Memory B cell (primary cell): ENCODE data around the gene TIMM29.

Experiments
- ATAC-seq: fragments of 150-1000 bp; cut with Tn5 transposase; 2 replicates; pipeline ENCODE4 v1.10.0; 2021; ENCODE audit warnings: low read depth, mild to moderate bottlenecking, moderate library complexity
- DNase-seq, 2 donors: peaks; one replicate each; pipeline ENCODE4 v3.0.0; 2022; ENCODE audit warnings: low spot score in 2 of 2
- H3K27ac Mint-ChIP-seq: one replicate; pipeline ENCODE4 v1.8.0; 2022; ENCODE audit warnings: mild to moderate bottlenecking, moderate library complexity, mixed read lengths
- H3K27me3 Mint-ChIP-seq: one replicate; pipeline ENCODE4 v1.8.0; 2022; ENCODE audit warnings: mixed read lengths
- H3K36me3 Mint-ChIP-seq: one replicate; pipeline ENCODE4 v1.8.0; 2022; ENCODE audit warnings: mild to moderate bottlenecking, mixed read lengths
- H3K4me1 Mint-ChIP-seq: one replicate; pipeline ENCODE4 v1.8.0; 2022; ENCODE audit warnings: mixed read lengths
- H3K4me3 Mint-ChIP-seq: one replicate; pipeline ENCODE4 v1.8.0; 2022; ENCODE audit warnings: mild to moderate bottlenecking, moderate library complexity, mixed read lengths
- H3K9me3 Mint-ChIP-seq: one replicate; pipeline ENCODE4 v1.8.0; 2022; ENCODE audit warnings: mixed read lengths

TIMM29 gene

DNA sequence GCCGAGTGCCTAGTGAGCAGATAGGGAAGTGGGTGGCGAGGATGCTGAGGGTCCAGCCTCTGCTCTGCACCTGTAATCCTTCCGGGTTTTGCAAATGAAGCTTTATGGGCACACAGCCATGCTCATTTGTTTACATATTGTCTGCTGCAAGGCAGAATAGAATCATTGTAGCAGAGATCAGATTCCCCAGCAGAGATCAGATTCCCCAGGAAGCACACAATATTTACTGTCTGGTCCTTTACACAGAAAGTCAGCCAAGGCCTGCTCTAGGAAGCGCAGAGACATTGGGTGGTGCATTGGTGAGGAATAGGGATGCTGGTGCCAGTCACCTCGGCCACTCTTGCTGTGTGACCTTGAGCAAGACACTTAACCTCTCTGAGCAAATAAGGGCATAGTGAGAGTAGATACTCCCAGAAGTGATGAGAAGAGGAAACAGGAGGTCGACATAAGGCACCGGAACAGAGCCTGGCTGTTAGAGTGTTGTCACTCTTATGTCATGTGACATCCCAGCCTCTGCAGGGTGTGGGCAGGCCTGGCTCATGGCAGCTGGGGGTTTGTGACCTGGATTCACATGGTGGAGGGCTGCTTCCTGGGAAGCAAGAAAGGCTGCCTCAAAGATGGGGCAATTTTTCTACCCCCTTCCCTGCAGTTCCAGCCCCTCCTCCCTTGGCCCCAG, 31.6 kb upstream of the TIMM29 start:
- peak overlapping the region; percentile 46 for H3K27ac Mint-ChIP-seq
- ATAC-seq (peak; percentile 44), DNase-seq (no peak)
- no peak overlapping the region for H3K4me3 Mint-ChIP-seq
- peaks cover 19% of the 10 kb centered on the region for H3K4me1 Mint-ChIP-seq
- H3K36me3 Mint-ChIP-seq: peaks cover 2% of the 10 kb centered on the region
- no peaks in the 10 kb centered on the region for H3K9me3 Mint-ChIP-seq
- H3K27me3 Mint-ChIP-seq: no peaks in the 10 kb centered on the region

DNA sequence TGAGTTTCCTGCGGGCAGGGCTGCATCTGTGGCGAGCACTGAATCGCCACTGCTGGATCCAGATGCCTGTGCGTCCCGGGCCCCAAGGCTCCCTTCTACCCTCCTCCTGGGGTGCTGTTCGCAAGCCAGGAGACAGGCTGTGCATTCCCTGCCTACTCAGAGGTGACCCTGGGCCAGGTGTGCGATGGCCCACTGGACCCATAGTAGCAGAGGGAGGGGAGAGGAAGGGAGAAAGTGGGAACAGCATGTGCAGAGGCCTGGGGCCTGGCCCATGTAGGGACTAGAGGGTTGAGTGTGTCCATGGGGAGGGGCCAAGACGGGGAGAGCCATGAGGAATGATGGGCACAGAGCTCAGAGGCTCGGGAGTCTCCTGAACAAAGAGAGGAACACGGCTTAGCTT, 30.0 kb upstream of the TIMM29 start:
- DNase-seq (no peak), ATAC-seq (no peak)
- H3K9me3 Mint-ChIP-seq: peaks cover 2% of the 10 kb centered on the region
- H3K4me1 Mint-ChIP-seq: peaks cover 19% of the 10 kb centered on the region
- no peak overlapping the region for H3K4me3 Mint-ChIP-seq
- no peak overlapping the region for H3K27ac Mint-ChIP-seq
- H3K36me3 Mint-ChIP-seq: peaks cover 11% of the 10 kb centered on the region
- no peaks in the 10 kb centered on the region for H3K27me3 Mint-ChIP-seq

DNA sequence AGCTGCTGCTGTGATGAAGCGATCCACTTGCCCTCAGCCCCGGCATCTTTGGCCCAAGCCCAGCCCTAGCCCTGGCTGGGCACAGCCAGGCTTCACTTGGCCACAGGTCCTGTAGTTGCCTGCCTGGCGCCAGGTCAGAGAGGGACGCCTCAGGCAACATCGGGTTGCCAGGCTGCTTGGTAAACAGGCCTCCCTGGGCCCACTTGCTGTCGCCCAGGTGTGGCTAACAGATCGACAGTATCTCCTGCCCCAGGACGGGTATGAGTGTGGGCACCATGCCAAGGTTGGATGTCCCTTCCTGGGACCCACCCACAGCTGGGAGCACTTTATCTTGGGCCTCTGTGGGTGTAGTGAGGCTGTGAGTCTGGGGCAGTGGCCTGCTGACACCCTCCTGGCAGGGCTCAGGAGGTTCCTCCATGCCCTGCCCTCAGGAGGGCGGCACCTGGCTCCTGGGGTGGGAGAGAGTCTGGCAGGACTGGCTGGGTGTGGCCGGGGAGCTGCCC, 29.4 kb upstream of the TIMM29 start:
- Mint-ChIP-seq H3K27me3 (no peaks in the 10 kb centered on the region), H3K36me3 (peaks cover 14% of the 10 kb centered on the region), H3K27ac (no peak overlapping the region), H3K4me1 (peaks cover 17% of the 10 kb centered on the region), H3K4me3 (no peak overlapping the region), H3K9me3 (peaks cover 2% of the 10 kb centered on the region)
- DNase-seq (no peak), ATAC-seq (no peak)

DNA sequence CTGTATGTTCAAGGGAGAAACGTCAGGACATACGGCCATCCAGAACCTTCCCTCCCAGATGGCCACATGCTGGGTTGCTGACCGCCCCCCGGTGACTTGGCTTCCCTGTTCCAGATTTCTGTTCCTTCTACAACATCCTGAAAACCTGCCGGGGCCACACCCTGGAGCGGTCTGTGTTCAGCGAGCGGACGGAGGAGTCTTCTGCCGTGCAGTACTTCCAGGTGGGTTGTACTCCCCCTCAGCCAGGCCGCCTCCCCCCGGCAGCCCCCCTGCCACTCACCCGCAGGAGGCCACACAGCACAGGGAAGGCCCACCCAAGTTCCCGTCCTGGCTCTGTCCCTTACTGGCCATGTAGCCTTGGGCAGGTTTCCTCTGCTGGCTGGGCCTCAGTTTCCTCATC, 20.7 kb upstream of the TIMM29 start:
- no peaks in the 10 kb centered on the region for H3K27me3 Mint-ChIP-seq
- ATAC-seq (no peak), DNase-seq (no peak)
- H3K9me3 Mint-ChIP-seq: peaks cover 1% of the 10 kb centered on the region
- H3K27ac Mint-ChIP-seq: no peak overlapping the region
- H3K4me3 Mint-ChIP-seq: no peak overlapping the region
- no peaks in the 10 kb centered on the region for H3K4me1 Mint-ChIP-seq
- H3K36me3 Mint-ChIP-seq: peaks cover 26% of the 10 kb centered on the region

DNA sequence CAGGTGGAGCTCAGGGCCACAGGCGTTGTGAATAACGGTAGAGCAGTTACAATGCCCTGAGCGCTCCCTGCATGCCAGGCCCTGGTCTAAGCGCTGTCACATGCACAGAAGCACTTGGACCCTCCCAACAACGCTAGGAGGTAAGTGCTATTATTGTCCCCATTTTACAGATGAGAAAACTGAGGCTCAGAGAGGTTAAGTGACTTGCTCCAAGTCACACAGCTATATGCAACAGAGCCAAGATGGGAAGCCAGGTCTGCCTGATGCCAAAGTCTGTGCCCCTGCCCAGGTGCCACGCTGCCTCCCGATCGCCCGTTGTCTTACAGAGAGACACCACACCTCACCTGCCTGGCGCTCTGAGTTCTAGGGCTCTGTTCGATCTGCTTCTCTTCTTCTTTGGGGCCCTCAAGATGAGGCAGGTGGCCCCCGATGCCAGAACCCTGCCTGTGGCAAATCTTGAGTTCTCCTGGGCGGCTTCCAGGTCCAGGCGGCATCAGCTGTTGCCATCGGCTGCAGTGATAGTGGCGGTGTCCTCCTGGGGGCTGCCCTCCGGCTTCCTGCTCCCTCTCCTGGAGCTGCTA, 20.1 kb upstream of the TIMM29 start:
- H3K4me3 Mint-ChIP-seq: no peak overlapping the region
- no peak for ATAC-seq

DNA sequence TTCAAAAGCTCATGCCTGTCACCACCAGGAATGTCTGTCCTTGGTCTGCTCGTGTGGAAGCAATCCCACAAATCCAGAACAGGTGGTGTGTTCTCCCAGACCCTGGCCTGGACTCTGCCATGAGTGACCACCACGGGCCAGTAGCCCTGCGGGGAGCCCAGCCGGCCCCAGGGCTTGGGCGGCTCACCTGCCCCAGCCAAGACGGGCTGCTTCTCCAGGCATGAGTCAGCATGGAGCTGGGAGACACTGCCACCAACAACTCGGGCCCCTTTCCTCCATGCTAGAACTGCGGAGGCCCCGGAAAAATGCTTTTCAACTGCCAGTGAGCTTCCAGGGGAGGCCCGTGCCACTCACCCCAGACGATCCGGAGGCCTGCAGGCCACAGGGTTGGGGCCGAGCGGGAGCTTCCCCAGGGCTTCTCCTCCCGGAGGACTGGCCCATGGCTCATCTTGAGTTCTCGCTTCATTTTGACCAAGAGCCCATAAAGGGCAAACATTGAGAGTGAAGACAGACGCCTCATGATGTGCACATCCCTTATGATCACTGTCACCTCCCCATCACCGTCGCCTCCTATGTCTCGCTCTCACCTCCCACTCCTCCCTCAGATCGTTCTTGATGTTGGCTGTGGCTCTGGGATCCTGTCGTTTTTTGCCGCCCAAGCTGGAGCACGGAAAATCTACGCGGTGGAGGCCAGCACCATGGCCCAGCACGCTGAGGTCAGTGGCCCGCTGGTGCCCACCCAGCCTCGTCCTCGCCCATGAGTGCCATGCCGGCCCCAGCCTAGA, 16.8 kb upstream of the TIMM29 start:
- ATAC-seq: no peak
- Mint-ChIP-seq H3K4me1 (no peaks in the 10 kb centered on the region), H3K9me3 (no peaks in the 10 kb centered on the region), H3K27me3 (no peaks in the 10 kb centered on the region), H3K27ac (no peak overlapping the region), H3K4me3 (no peak overlapping the region), H3K36me3 (peaks cover 17% of the 10 kb centered on the region)
- no peak for DNase-seq

More for the DNA sequence above, 20.1 kb upstream of the TIMM29 start:
- Mint-ChIP-seq H3K27me3 (no peaks in the 10 kb centered on the region), H3K27ac (no peak overlapping the region), H3K9me3 (no peaks in the 10 kb centered on the region), H3K4me1 (no peaks in the 10 kb centered on the region), H3K36me3 (peaks cover 22% of the 10 kb centered on the region)
- DNase-seq: no peak

DNA sequence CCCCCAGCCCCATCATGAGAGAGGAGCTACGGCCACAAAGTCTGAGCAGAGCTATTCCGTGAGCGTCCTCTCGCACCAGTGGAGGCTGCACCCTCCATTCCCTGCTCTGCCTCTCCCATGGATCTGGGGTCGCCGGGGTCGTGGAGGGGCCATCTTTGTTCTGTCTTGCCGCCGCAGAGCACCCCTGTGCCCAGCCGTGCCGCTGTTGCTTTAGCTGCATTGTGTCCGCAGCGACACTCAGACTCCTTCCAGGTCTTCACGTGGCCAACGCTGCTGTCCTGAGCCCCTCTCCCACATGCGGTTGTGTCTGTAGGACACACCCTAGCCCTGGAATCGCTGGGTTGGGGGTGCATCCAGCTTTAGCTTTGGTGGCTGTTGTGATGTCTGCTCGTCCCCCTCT, 16.0 kb upstream of the TIMM29 start:
- no peaks in the 10 kb centered on the region for H3K9me3 Mint-ChIP-seq
- H3K27me3 Mint-ChIP-seq: no peaks in the 10 kb centered on the region
- H3K36me3 Mint-ChIP-seq: peaks cover 19% of the 10 kb centered on the region
- H3K27ac Mint-ChIP-seq: no peak overlapping the region
- ATAC-seq (no peak), DNase-seq (no peak)
- no peaks in the 10 kb centered on the region for H3K4me1 Mint-ChIP-seq
- no peak overlapping the region for H3K4me3 Mint-ChIP-seq

DNA sequence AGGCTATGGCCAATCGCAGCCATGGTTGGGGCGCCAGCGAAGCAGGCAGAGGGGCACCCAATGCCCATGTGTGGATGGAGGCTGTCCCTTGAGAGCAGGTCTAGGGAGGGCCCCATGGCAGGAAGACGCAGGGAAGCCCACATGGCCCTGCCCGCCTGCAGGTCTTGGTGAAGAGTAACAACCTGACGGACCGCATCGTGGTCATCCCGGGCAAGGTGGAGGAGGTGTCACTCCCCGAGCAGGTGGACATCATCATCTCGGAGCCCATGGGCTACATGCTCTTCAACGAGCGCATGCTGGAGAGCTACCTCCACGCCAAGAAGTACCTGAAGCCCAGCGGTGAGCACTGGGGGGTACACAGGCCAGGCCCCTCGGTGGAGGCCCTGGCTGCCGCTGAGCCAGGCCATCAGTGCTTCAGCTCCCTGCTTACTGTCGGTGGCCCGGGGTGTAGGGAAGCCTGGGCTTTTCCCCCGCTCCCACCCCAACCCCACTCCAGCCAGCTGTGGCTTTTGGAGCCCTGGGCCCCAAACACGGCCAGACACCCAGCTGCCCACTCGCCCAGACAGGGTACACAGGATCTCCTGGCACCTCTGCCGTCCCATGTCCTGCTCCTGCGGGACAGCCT, 14.8 kb upstream of the TIMM29 start:
- no peak overlapping the region for H3K27ac Mint-ChIP-seq
- no peak for DNase-seq
- peaks cover 13% of the 10 kb centered on the region for H3K36me3 Mint-ChIP-seq
- no peaks in the 10 kb centered on the region for H3K9me3 Mint-ChIP-seq
- no peak overlapping the region for H3K4me3 Mint-ChIP-seq
- H3K27me3 Mint-ChIP-seq: no peaks in the 10 kb centered on the region
- peaks cover 3% of the 10 kb centered on the region for H3K4me1 Mint-ChIP-seq
- no peak for ATAC-seq

DNA sequence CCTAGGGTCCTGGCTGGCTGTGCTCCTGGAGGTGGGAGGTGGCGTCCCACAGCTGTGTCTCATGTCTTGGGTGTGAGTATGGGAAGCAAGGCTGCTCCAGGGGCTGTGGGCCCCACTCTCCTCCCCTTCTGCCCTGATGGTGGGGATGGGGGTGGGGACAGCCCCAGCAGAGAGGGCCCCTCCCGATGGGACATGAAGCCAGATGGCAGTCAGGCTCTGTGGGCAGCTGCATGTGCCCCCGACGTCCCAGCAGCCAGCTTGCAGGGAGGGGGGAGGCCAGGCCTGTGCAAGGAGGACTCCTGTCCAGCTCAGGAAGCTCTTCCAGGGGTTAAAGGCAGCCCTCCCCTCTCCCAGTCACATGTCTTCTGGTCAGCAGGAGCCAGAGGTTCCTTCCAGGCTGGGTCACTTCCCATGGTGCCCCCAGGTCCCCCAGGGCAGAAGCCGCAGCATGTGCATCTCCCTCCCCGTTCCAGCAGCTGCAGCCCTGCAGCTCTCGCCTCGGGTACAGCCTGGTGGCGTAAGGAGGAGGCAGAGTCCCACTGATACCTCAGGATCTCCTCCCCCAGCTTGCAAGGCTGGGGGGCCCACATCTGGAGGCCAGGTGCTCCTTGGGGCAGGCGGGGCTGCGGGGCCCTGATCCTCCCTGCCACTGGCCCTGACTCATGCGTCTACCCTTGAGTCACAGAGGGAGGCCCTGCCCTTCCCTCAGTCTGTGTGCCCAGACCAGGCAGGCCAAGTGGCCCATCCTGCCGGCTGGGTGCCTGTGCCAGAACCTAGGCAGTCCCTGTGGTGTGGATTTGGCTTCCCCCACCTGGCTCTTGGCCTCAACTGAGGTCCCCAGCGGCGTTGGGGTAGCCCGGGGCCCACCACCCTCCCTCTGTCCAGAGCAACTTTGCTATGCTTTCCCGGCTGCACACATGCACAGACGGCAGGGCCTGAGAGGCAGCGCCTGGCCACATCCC, 13.2 kb upstream of the TIMM29 start:
- peaks cover 14% of the 10 kb centered on the region for H3K36me3 Mint-ChIP-seq
- DNase-seq (no peak), ATAC-seq (no peak)
- no peaks in the 10 kb centered on the region for H3K9me3 Mint-ChIP-seq
- H3K4me1 Mint-ChIP-seq: peaks cover 3% of the 10 kb centered on the region
- no peaks in the 10 kb centered on the region for H3K27me3 Mint-ChIP-seq
- no peak overlapping the region for H3K4me3 Mint-ChIP-seq
- no peak overlapping the region for H3K27ac Mint-ChIP-seq

DNA sequence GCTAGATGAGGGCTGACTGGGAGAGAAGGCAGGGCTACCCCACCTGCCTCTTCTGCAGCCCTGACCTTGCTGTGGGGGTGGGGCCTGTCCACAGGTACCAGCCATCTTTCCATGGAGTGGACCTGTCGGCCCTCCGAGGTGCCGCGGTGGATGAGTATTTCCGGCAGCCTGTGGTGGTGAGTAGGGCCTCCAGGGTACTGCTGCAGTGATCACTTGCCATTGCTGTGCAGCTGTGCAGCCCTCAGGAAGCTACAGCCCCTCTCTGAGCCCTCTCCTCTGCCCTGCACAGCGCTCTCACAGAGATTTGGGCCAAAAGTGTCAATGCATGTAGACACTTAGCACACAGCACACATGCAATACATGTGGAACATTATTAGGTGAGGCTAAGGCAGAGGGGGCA, 12.0 kb upstream of the TIMM29 start:
- Mint-ChIP-seq H3K36me3 (peaks cover 18% of the 10 kb centered on the region), H3K4me1 (peaks cover 3% of the 10 kb centered on the region), H3K4me3 (no peak overlapping the region), H3K27me3 (no peaks in the 10 kb centered on the region), H3K9me3 (no peaks in the 10 kb centered on the region), H3K27ac (no peak overlapping the region)
- no peak for DNase-seq
- ATAC-seq: no peak

DNA sequence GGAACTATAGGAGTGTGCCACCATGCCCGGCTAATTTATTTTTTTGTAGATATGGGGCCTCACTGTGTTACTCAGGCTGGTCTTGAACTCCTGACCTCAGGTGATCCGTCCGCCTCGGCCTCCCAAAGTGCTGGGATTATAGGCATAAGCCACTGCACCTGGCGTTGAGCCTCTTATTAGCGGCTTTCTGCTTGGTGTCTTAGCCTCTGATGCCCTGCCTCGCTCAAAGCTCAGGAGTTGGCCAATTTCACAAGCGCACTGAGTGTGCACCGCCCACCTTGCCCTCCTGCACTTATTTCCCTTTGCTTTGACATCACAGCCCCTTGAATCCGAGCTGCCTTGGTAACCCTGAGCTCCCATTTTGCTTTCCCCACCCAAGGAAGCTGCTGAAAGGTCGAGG, 10.3 kb upstream of the TIMM29 start:
- peak overlapping the region; percentile 14 for H3K27ac Mint-ChIP-seq
- peaks cover 17% of the 10 kb centered on the region for H3K36me3 Mint-ChIP-seq
- ATAC-seq (no peak), DNase-seq (no peak)
- no peaks in the 10 kb centered on the region for H3K9me3 Mint-ChIP-seq
- no peaks in the 10 kb centered on the region for H3K27me3 Mint-ChIP-seq
- no peak overlapping the region for H3K4me3 Mint-ChIP-seq
- peaks cover 3% of the 10 kb centered on the region for H3K4me1 Mint-ChIP-seq

DNA sequence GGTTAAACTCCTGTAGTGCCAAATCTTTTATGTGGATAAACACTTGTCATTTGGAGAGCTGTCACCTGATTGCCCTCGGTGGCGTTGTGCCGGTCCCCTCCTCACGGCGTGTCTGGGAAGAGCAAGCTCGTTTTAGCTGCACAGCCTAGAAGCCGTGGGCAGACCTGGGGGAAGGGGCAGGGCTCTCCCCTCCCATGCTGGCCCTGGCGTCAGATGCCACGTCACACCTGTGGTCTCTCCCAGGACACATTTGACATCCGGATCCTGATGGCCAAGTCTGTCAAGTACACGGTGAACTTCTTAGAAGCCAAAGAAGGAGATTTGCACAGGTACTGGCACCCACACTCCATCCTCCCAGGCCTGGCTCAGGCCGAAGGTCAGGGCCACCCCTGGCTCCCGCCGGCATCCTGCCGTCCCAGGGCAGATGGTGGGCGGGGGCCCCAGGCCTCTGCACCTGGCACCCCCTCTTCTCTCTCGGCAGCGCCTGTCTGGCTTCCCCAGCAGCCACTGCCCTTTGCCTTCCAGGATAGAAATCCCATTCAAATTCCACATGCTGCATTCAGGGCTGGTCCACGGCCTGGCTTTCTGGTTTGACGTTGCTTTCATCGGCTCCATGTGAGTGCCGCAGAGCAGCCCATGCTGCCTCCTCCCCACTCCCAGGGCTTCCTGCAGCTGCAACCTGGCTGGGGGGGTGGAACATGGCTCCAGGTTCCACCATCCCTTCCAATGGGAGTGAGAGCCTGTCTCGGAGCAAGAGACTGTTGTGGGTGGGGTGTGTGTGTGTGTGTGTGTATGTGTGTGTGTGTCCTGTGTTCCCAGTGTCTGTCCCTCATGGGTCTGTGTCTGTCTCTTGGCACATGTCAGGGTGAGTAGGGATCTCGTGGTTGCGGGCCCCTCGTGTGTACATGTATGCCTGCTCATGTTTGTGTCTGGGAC, 9.0 kb upstream of the TIMM29 start:
- H3K36me3 Mint-ChIP-seq: peaks cover 15% of the 10 kb centered on the region
- H3K27me3 Mint-ChIP-seq: no peaks in the 10 kb centered on the region
- no peak for ATAC-seq
- no peak overlapping the region for H3K4me3 Mint-ChIP-seq
- H3K4me1 Mint-ChIP-seq: peaks cover 3% of the 10 kb centered on the region
- H3K27ac Mint-ChIP-seq: no peak overlapping the region
- no peak for DNase-seq
- H3K9me3 Mint-ChIP-seq: no peaks in the 10 kb centered on the region
